Motor neuron (in vitro differentiated cells): Measurements from ENCODE around the gene ZNF471. TPM values are rescaled to one million over a fixed set of nuclear protein-coding genes. Genes with fewer than 3 reads are reported as not detected.
A peak's percentile ranks its signal among the peaks of the same experiment; 100 is the strongest.

Experiments
- ATAC-seq, 8 experiments: fragments of 200-7000 bp; cut with Tn5 transposase; replicated peaks in 6 of 8; 2 replicates each; pipeline ENCODE4 v1.8.0; 2021; ENCODE audit warnings: mild to moderate bottlenecking in 8 of 8, moderate library complexity in 8 of 8
- H3K27ac ChIP-seq, 2 donors: fragments of 250-450 bp; sonication (Bioruptor Pico); 2 replicates each; pipeline ENCODE4 v1.9.0; 2021; ENCODE audit warnings: antibody characterized with exemption in 2 of 2, mild to moderate bottlenecking in 2 of 2, moderate library complexity in 1 of 2
- H3K4me1 ChIP-seq, 2 donors: fragments of 250-450 bp; sonication (Bioruptor Pico); replicated peaks in 1 of 2; 2 replicates each; pipeline ENCODE4 v1.6.1; 2021; ENCODE audit warnings: antibody characterized with exemption in 2 of 2, mild to moderate bottlenecking in 2 of 2, moderate library complexity in 1 of 2
- H3K4me3 ChIP-seq, 5 donors: fragments of 250-450 bp; sonication (Bioruptor Pico); 2 replicates each; pipeline ENCODE4 v1.9.0; 2021; ENCODE audit warnings: antibody characterized with exemption in 5 of 5, mild to moderate bottlenecking in 5 of 5, moderate library complexity in 4 of 5
- WGBS, 10 experiments: fragments of 450-650 bp; shearing (Covaris generic); methylation state at CpG; one replicate each; pipeline ENCODE4 v1.0.0; 2022; 5-methylcytosine and 5-hydroxymethylcytosine counted together
- in situ Hi-C, 9 experiments: fragments of 400-800 bp; cut with MboI; loops; one replicate each; pipeline ENCODE4 v1.15.0; 2021; ENCODE audit warnings: low sequenced_read_pairs in 9 of 9, low pct_unique_long_range_greater_than_20kb in 2 of 9; ENCODE audit not compliant: unreplicated experiment in 9 of 9
- total RNA-seq, 8 experiments: library from RNA; unstranded; fragments of 300-600 nt; gene quantifications; 2 replicates each; pipeline versions ENCODE4 v1.2.3 to v1.2.4, GENCODE V29; 2022

Gene ZNF471
- total RNA-seq, result 10 to 100 TPM in 1 of 8 experiments, 1 to 10 TPM in 3, under 1 TPM in 4; 0.13 to 13.4 (median 2.1) TPM

GRCh38 chr19:56507446-56508289, at the start of gene ZNF471:
ZNF471 (plus strand) TSS chr19:56507855; CDS start chr19:56511572, 3,717 bp downstream.
- 0 to 77% (median 26%) methylated on average over 1 to 17 of the region's 74 CpGs; no CpG with 5 or more reads in 4 of the 10 experiments for WGBS, 10 experiments
- peak within 1 kb of the TSS; percentile 40 to 98 (median 70) for H3K4me3 ChIP-seq
- in situ Hi-C loops, result no loop called here
- peak; percentile 86 to 99 (median 98) for ATAC-seq
- peak within 1 kb of the TSS; percentile 98 to 99 for H3K27ac ChIP-seq
- H3K4me1 ChIP-seq, result no peaks in the 10 kb centered on the region

GRCh38 chr19:56474308-56474707, 33.3 kb upstream of the ZNF471 start:
- H3K4me3 ChIP-seq, result no peak overlapping the region
- peaks cover 0 to 4% of the 10 kb centered on the region in 2 donors for H3K4me1 ChIP-seq
- peak in 4 of 8 experiments; percentile 4 to 67 (median 55) for ATAC-seq
- 0 to 100% (median 28%) methylated on average over 1 to 3 of the region's 3 CpGs; no CpG with 5 or more reads in 7 of the 10 experiments for WGBS, 10 experiments
- in situ Hi-C loops, result no loop called here
- peak overlapping the region; percentile 61 to 69 for H3K27ac ChIP-seq

GRCh38 chr19:56476093-56476492, 31.6 kb upstream of the ZNF471 start:
- H3K27ac ChIP-seq, result no peak overlapping the region
- ATAC-seq, result no peak
- H3K4me1 ChIP-seq, result peaks cover 0 to 4% of the 10 kb centered on the region in 2 donors
- peak overlapping the region in 4 of 5 donors; percentile 41 to 86 (median 61) for H3K4me3 ChIP-seq
- WGBS, 10 experiments, result 61 to 92% (median 69%) methylated on average over 1 to 7 of the region's 10 CpGs; no CpG with 5 or more reads in 2 of the 10 experiments
- in situ Hi-C loops, result no loop called here

GRCh38 chr19:56476651-56477428, 30.8 kb upstream of the ZNF471 start, which contains the start of gene ZNF667:
ZNF667 (minus strand) TSS chr19:56477345; CDS start chr19:56462370, 14,975 bp downstream.
- 0 to 80% (median 41%) methylated on average over 3 to 19 of the region's 69 CpGs; no CpG with 5 or more reads in 5 of the 10 experiments for WGBS, 10 experiments
- Histone ChIP-seq H3K4me1 (peaks cover 0 to 4% of the 10 kb centered on the region in 2 donors), H3K4me3 (peak within 1 kb of the TSS; percentile 41 to 86 (median 70)), H3K27ac (peak within 1 kb of the TSS; percentile 82 to 86)
- in situ Hi-C loops, result no loop called here
- ATAC-seq, result peak in 4 of 8 experiments; percentile 4 to 18 (median 9)

GRCh38 chr19:56477429-56478338, 30.0 kb upstream of the ZNF471 start:
- Histone ChIP-seq H3K27ac (peak overlapping the region; percentile 82 to 86), H3K4me1 (peaks cover 0 to 4% of the 10 kb centered on the region in 2 donors), H3K4me3 (peak overlapping the region; percentile 41 to 86 (median 70))
- 0 to 44% (median 28%) methylated on average over 3 to 18 of the region's 80 CpGs; no CpG with 5 or more reads in 6 of the 10 experiments for WGBS, 10 experiments
- ATAC-seq, result peak in 6 of 8 experiments; percentile 60 to 91 (median 86)
- in situ Hi-C loops, result no loop called here

- H3K4me3 ChIP-seq, result no peak overlapping the region
- no peaks in the 10 kb centered on the region for H3K4me1 ChIP-seq
- in situ Hi-C loops, result no loop called here
- 20 to 100% (median 68%) methylated on average over 1 to 3 of the region's 3 CpGs; no CpG with 5 or more reads in 2 of the 10 experiments for WGBS, 10 experiments
- ATAC-seq, result no peak
- H3K27ac ChIP-seq, result no peak overlapping the region
Observed at GRCh38 chr19:56491399-56491798, 16.3 kb upstream of the ZNF471 start.

- Histone ChIP-seq H3K27ac (no peak overlapping the region), H3K4me3 (no peak overlapping the region), H3K4me1 (no peaks in the 10 kb centered on the region)
- in situ Hi-C loops, result no loop called here
- no peak for ATAC-seq
- 17 to 80% (median 56%) methylated on average over 1 to 2 of the region's 2 CpGs; no CpG with 5 or more reads in 1 of the 10 experiments for WGBS, 10 experiments
Observed at GRCh38 chr19:56504581-56504980, 3.1 kb upstream of the ZNF471 start.

GRCh38 chr19:56508290-56508778, 679 bp downstream of the ZNF471 start:
- Histone ChIP-seq H3K4me1 (no peaks in the 10 kb centered on the region), H3K27ac (peak overlapping the region in 1 of 2 donors; percentile 99), H3K4me3 (peak overlapping the region; percentile 40 to 98 (median 70))
- WGBS, 10 experiments, result 0 to 70% (median 9%) methylated on average over 2 to 13 of the region's 17 CpGs; no CpG with 5 or more reads in 2 of the 10 experiments
- no peak for ATAC-seq
- in situ Hi-C loops, result no loop called here

GRCh38 chr19:56525214-56525860, 17.7 kb downstream of the ZNF471 start:
- WGBS, 10 experiments, result 31 to 79% (median 50%) methylated on average over 1 to 4 of the region's 4 CpGs; no CpG with 5 or more reads in 1 of the 10 experiments
- H3K4me3 ChIP-seq, result no peak overlapping the region
- in situ Hi-C loops, result no loop called here

GRCh38 chr19:56537442-56537841, 29.8 kb downstream of the ZNF471 start:
- H3K4me1 ChIP-seq, result peaks cover 0 to 6% of the 10 kb centered on the region in 2 donors
- WGBS, 10 experiments, result 64 to 100% (median 78%) methylated on average over 1 to 3 of the region's 3 CpGs; no CpG with 5 or more reads in 2 of the 10 experiments
- no peak overlapping the region for H3K27ac ChIP-seq
- in situ Hi-C loops, result no loop called here
- no peak for ATAC-seq
- peak overlapping the region in 2 of 5 donors; percentile 72 to 87 for H3K4me3 ChIP-seq

More at GRCh38 chr19:56525214-56525860, 17.7 kb downstream of the ZNF471 start:
- H3K27ac ChIP-seq, result no peak overlapping the region
- no peak for ATAC-seq
- no peaks in the 10 kb centered on the region for H3K4me1 ChIP-seq

- peak in 6 of 8 experiments; percentile 88 to 92 (median 91) for ATAC-seq
- H3K4me3 ChIP-seq, result peak overlapping the region; percentile 72 to 90 (median 87)
- WGBS, 10 experiments, result 0 to 40% (median 10%) methylated on average over 1 to 6 of the region's 46 CpGs; no CpG with 5 or more reads in 7 of the 10 experiments
- in situ Hi-C loops, result no loop called here
- H3K27ac ChIP-seq, result peak overlapping the region; percentile 99
- H3K4me1 ChIP-seq, result peaks cover 0 to 6% of the 10 kb centered on the region in 2 donors
Observed at GRCh38 chr19:56538254-56538760, 30.7 kb downstream of the ZNF471 start.
